Endothelial cell of umbilical vein (primary cell): ENCODE data around the gene TMC2.

Source experiments
- CTCF ChIP-seq, 2 donors: IDR thresholded peaks; 1 replicate in 1 of 2; 2 replicates in 1 of 2; pipeline ENCODE4 v1.5.1; 2011; ENCODE audit warnings: low read length in 2 of 2, mild to moderate bottlenecking in 2 of 2, moderate library complexity in 2 of 2, control low read depth in 1 of 2, inconsistent platforms in 1 of 2, low read depth in 1 of 2; ENCODE audit not compliant: insufficient read depth in 1 of 2; ENCODE audit errors: extremely low read depth in 1 of 2
- EZH2 ChIP-seq: IDR thresholded peaks from 2 replicates; pipeline ENCODE4 v1.6.1; 2012; ENCODE audit warnings: borderline replicate concordance, low read depth, mild to moderate bottlenecking, moderate library complexity, low read length, inconsistent platforms; ENCODE audit not compliant: severe bottlenecking
- FOS ChIP-seq: IDR thresholded peaks from 2 replicates; pipeline ENCODE4 v1.6.1; 2011; ENCODE audit warnings: mild to moderate bottlenecking, low read length, moderate library complexity, borderline replicate concordance; ENCODE audit not compliant: insufficient read depth
- MAX ChIP-seq: IDR thresholded peaks from 2 replicates; pipeline ENCODE4 v1.6.1; 2011; ENCODE audit not compliant: insufficient read depth, insufficient read length
- MYC ChIP-seq: IDR thresholded peaks from one replicate; pipeline ENCODE4 v1.6.1; 2011; ENCODE audit warnings: mild to moderate bottlenecking, low read depth, low read length
- POLR2AphosphoS5 ChIP-seq: IDR thresholded peaks from 2 replicates; pipeline ENCODE4 v1.6.1; 2012; ENCODE audit warnings: low read depth, mild to moderate bottlenecking, control low read depth, low read length, moderate library complexity; ENCODE audit not compliant: insufficient read depth

DNA sequence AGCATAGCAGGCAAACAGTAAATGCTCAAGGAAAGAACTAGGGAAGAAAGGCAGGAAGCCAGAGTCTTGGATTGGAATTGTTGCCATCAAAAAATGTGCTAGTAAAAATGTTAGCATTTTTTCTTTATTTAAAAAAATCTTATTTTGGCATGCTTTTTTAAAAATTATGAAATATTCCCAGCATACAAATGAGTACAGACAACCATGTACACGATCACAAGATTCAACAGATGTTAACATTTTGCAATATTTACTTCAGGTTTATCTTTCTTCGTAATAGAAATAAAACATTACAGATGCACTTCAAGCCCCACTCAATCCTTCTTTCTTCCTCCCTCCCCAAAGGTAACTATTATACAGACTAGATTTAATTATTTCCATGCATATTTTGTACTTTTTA lies 88.7 kb downstream of the TMC2 start:
- TF ChIP-seq CTCF (IDR thresholded peaks at IDR 0.05; ENCODE audit: extremely low read depth in 1 of 2, insufficient read depth in 1 of 2, low read depth in 1 of 2, low read length in 2 of 2) = no peak
- no peak for TF ChIP-seq MYC
- TF ChIP-seq POLR2AphosphoS5 = no peak
- no peak for TF ChIP-seq FOS
- TF ChIP-seq MAX = no peak
- TF ChIP-seq EZH2 = no peak
